Transverse colon (tissue), 4 donors: ENCODE measurements around the gene SP2.

ENCODE experiments used
- POLR2A ChIP-seq: fragments of 450-650 bp; IDR thresholded peaks from one replicate; pipeline ENCODE4 v1.6.1; 2016; ENCODE audit warnings: antibody characterized with exemption, mild to moderate bottlenecking, moderate library complexity
- POLR2AphosphoS5 ChIP-seq, 3 donors: sonication (generic); formaldehyde crosslinking; IDR thresholded peaks; one replicate each; pipeline ENCODE4 v1.6.1; 2016; ENCODE audit warnings: antibody characterized with exemption in 3 of 3
- TF ChIP-seq, protein P1 (sequence below), 5 experiments: fragments of 200-600 bp in 3 of 5; fragments of 450-650 bp in 2 of 5; sonication (generic) in 3 of 5; IDR thresholded peaks; 1 replicate in 2 of 5; 2 replicates in 3 of 5; pipeline ENCODE4 v1.5.1; 2016 to 2017; ENCODE audit warnings: antibody characterized with exemption in 5 of 5, inconsistent platforms in 3 of 5, mild to moderate bottlenecking in 2 of 5, moderate library complexity in 1 of 5

DNA sequence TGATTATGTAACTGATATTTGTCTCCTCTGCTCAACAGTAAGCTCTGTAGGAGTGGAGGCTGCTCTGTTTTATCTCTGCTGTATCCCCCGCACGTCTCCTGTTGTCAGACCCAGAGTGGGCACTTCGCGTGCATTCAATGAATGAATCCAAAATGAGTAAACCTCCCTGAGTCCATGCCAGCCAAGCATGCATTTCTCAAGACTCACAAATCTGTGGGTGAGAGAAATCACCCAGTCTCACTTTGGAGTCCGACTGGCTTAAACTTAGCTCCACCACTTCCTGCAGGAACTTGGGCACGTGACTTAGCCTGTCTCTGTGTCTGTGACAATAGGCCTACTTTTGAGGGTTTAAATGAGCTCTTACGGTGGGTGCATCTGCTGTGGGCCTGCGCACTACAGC is 49.0 kb downstream of the SP2 start:
- TF ChIP-seq, protein P1, sequence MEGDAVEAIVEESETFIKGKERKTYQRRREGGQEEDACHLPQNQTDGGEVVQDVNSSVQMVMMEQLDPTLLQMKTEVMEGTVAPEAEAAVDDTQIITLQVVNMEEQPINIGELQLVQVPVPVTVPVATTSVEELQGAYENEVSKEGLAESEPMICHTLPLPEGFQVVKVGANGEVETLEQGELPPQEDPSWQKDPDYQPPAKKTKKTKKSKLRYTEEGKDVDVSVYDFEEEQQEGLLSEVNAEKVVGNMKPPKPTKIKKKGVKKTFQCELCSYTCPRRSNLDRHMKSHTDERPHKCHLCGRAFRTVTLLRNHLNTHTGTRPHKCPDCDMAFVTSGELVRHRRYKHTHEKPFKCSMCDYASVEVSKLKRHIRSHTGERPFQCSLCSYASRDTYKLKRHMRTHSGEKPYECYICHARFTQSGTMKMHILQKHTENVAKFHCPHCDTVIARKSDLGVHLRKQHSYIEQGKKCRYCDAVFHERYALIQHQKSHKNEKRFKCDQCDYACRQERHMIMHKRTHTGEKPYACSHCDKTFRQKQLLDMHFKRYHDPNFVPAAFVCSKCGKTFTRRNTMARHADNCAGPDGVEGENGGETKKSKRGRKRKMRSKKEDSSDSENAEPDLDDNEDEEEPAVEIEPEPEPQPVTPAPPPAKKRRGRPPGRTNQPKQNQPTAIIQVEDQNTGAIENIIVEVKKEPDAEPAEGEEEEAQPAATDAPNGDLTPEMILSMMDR (IDR thresholded peaks at IDR 0.05): no peak
- TF ChIP-seq POLR2AphosphoS5 (IDR thresholded peaks at IDR 0.05) (no peak), POLR2A (no peak)
